A549 (cell line): ENCODE data around the gene PPP2R3C. TPM values are rescaled to one million over a fixed set of nuclear protein-coding genes. Genes with fewer than 3 reads are reported as not detected.

Experiments used
- ATAC-seq, 2 experiments: fragments of 200-7000 bp in 1 of 2; fragments of >200 bp in 1 of 2; cut with Nextera tagmentation in 1 of 2; cut with Tn5 transposase in 1 of 2; 3 replicates each; pipeline versions ENCODE4 v1.8.0 to v1.9.1; 2018 to 2020; ENCODE audit warnings: mild to moderate bottlenecking in 1 of 2, moderate library complexity in 1 of 2
- CTCF ChIA-PET: fragments of 300-600 bp; sonication (Branson Sonifier 250); formaldehyde crosslinking; extraction: SDS; loops from one replicate; lab custom pipeline; 2021; ENCODE audit warnings: antibody characterized with exemption, inconsistent platforms; lab: Yijun Ruan, JAX
- POLR2A ChIA-PET: fragments of 350-600 bp; formaldehyde crosslinking; extraction: SDS; loops from one replicate; lab custom pipeline; 2021; ENCODE audit warnings: antibody characterized with exemption, inconsistent platforms; lab: Yijun Ruan, JAX
- DNase-seq, 2 experiments: peaks; one replicate each; pipeline versions ENCODE4 v3.0.0 to v3.0.0-alpha.2; 2011 to 2016; ENCODE audit warnings: low read depth in 1 of 2, low spot score in 1 of 2
- FAIRE-seq: peaks from 2 replicates; lab custom pipeline; 2011; peaks lifted over from hg19 to GRCh38; lab: Jason Lieb, UNC
- H3K27ac ChIP-seq, 2 experiments: fragments of >200 bp; sonication (Bioruptor Twin); formaldehyde crosslinking; 3 replicates each; pipeline ENCODE4 v1.5.1; 2016 to 2017
- H3K4me1 ChIP-seq: fragments of >200 bp; sonication (Bioruptor Twin); formaldehyde crosslinking; 3 replicates; pipeline ENCODE4 v1.6.1; 2016
- H3K4me2 ChIP-seq: fragments of >200 bp; sonication (Bioruptor Twin); formaldehyde crosslinking; 3 replicates; pipeline ENCODE4 v1.6.1; 2016
- H3K4me3 ChIP-seq: fragments of >200 bp; sonication (Bioruptor Twin); formaldehyde crosslinking; 3 replicates; pipeline ENCODE4 v1.5.1; 2016
- H3K9me3 ChIP-seq: fragments of >200 bp; sonication (Bioruptor Twin); formaldehyde crosslinking; 3 replicates; pipeline ENCODE4 v1.6.1; 2016
- BHLHE40 ChIP-seq: IDR thresholded peaks from 2 replicates; pipeline ENCODE4 v1.6.1; 2012; ENCODE audit warnings: low read depth, low read length, inconsistent platforms
- CEBPB ChIP-seq, 2 experiments: fragments of >200 bp in 1 of 2; sonication (Bioruptor Twin) in 1 of 2; formaldehyde crosslinking in 1 of 2; IDR thresholded peaks; 2 replicates each; pipeline ENCODE4 v1.6.1; 2012 to 2016
- CHD4 ChIP-seq: fragments of 200-600 bp; sonication (generic); IDR thresholded peaks from 2 replicates; pipeline ENCODE4 v1.6.1; 2016; ENCODE audit warnings: antibody characterized with exemption, mild to moderate bottlenecking, borderline replicate concordance
- FOSB ChIP-seq: fragments of 250-450 bp; sonication (Bioruptor Pico); IDR thresholded peaks from 2 replicates; pipeline ENCODE4 v1.5.0; 2020; ENCODE audit warnings: mild to moderate bottlenecking, moderate library complexity
- HDAC2 ChIP-seq: fragments of 200-600 bp; sonication (generic); IDR thresholded peaks from 2 replicates; pipeline ENCODE4 v1.6.1; 2016
- HOXB13 ChIP-seq: fragments of 250-450 bp; sonication (Bioruptor Pico); IDR thresholded peaks from 2 replicates; pipeline ENCODE4 v1.5.0; 2020; ENCODE audit warnings: low read depth, mild to moderate bottlenecking, moderate library complexity
- HOXB5 ChIP-seq: fragments of 250-450 bp; sonication (Bioruptor Pico); IDR thresholded peaks from 2 replicates; pipeline ENCODE4 v1.5.0; 2020; ENCODE audit warnings: mild to moderate bottlenecking, moderate library complexity
- JUN ChIP-seq, 2 experiments: fragments of >200 bp; sonication (Bioruptor Twin); formaldehyde crosslinking; IDR thresholded peaks; 2 replicates in 1 of 2; 3 replicates in 1 of 2; pipeline ENCODE4 v1.6.1; 2016 to 2017
- KDM1A ChIP-seq: fragments of 200-600 bp; sonication (generic); IDR thresholded peaks from 2 replicates; pipeline ENCODE4 v1.6.1; 2016; ENCODE audit warnings: low read depth, mild to moderate bottlenecking
- MYC ChIP-seq: IDR thresholded peaks from 2 replicates; pipeline ENCODE4 v1.6.1; 2012; ENCODE audit warnings: mild to moderate bottlenecking, inconsistent platforms, low read length, improper control_type of control experiment, borderline replicate concordance
- POLR2A ChIP-seq: IDR thresholded peaks from 2 replicates; pipeline ENCODE4 v1.6.1; 2012; ENCODE audit warnings: mild to moderate bottlenecking, low read length
- RARB ChIP-seq: fragments of 250-450 bp; sonication (Bioruptor Pico); IDR thresholded peaks from 2 replicates; pipeline ENCODE4 v1.8.0; 2021; ENCODE audit warnings: mild to moderate bottlenecking, moderate library complexity
- RFX5 ChIP-seq: fragments of 450-650 bp; IDR thresholded peaks from 2 replicates; pipeline ENCODE4 v1.7.1; 2014; ENCODE audit warnings: antibody characterized with exemption, mild to moderate bottlenecking, moderate library complexity
- RNF2 ChIP-seq: fragments of 200-600 bp; sonication (generic); IDR thresholded peaks from 2 replicates; pipeline ENCODE4 v1.6.1; 2016; ENCODE audit warnings: low read depth, mild to moderate bottlenecking, antibody characterized with exemption, moderate library complexity, borderline replicate concordance
- TFCP2L1 ChIP-seq: fragments of 250-450 bp; sonication (Bioruptor Pico); IDR thresholded peaks from 2 replicates; pipeline ENCODE4 v1.5.0; 2021; ENCODE audit warnings: mild to moderate bottlenecking
- WGBS: methylation state at CpG from one replicate; pipeline ENCODE4 v1.1.6; 2017; ENCODE audit errors: missing lambda C conversion rate; 5-methylcytosine and 5-hydroxymethylcytosine counted together
- polyA plus RNA-seq, 4 experiments: library from polyadenylated mRNA; depleted of rRNA in 3 of 4; stranded (reverse); fragments of >200 nt; fragmentation: RNase III in 1 of 4; extraction: RNeasy Plus Mini Kit Qiagen cat#74134 plus additional on column Dnase treatment in 1 of 4; gene quantifications; 2 replicates in 3 of 4; 3 replicates in 1 of 4; pipeline ENCODE4 v1.2.3, GENCODE V29; 2011 to 2017
- TF ChIP-seq, protein P1 (sequence below): fragments of >200 bp; sonication (Bioruptor Twin); formaldehyde crosslinking; IDR thresholded peaks from 3 replicates; pipeline ENCODE4 v1.6.1; 2016
- TF ChIP-seq, protein P2 (sequence below): fragments of >200 bp; sonication (Bioruptor Twin); formaldehyde crosslinking; IDR thresholded peaks from 3 replicates; pipeline ENCODE4 v1.5.1; 2016
- TF ChIP-seq, protein P3 (sequence below): fragments of 250-450 bp; sonication (Bioruptor Pico); IDR thresholded peaks from 2 replicates; pipeline ENCODE4 v1.5.0; 2020; ENCODE audit warnings: low read depth, mild to moderate bottlenecking, moderate library complexity
- TF ChIP-seq, protein P4 (sequence below): IDR thresholded peaks from 2 replicates; pipeline ENCODE4 v1.6.1; 2012

The PPP2R3C gene
- polyA plus RNA-seq, 2 of the 4 experiments (the other 2 are of a cell fraction), result 19.2 to 32.1 TPM

DNA sequence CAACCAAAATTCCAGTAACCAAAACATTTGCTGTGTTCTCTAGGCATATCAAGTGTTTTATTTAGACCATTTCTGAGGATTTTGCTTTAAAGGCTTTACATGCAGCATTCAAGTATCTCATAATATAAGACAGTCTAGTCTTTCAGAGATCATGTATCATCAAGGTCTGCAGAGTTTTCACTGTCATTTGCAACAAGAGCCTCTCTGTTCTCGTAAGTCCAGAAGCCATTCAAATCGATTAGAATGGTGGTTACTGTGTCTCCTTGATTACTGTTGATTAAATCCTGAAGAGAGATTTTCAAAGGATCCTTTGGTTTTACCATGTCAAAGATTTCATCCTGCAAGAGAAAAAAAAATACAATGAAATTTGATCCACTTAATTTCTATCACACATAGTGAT lies 36.3 kb downstream of the PPP2R3C start:
- no peak overlapping the region for H3K4me2 ChIP-seq
- DNase-seq, result no peak
- H3K27ac ChIP-seq, result no peak overlapping the region
- CTCF ChIA-PET, result no interaction called here
- TF ChIP-seq CHD4, result no peak
- TF ChIP-seq RFX5, result no peak
- no peak for TF ChIP-seq CEBPB (IDR thresholded peaks at IDR 0.05)
- TF ChIP-seq HOXB13 (CRISPR knock-in tag), result no peak
- TF ChIP-seq, protein P1, sequence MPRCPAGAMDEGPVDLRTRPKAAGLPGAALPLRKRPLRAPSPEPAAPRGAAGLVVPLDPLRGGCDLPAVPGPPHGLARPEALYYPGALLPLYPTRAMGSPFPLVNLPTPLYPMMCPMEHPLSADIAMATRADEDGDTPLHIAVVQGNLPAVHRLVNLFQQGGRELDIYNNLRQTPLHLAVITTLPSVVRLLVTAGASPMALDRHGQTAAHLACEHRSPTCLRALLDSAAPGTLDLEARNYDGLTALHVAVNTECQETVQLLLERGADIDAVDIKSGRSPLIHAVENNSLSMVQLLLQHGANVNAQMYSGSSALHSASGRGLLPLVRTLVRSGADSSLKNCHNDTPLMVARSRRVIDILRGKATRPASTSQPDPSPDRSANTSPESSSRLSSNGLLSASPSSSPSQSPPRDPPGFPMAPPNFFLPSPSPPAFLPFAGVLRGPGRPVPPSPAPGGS, result no peak
- TF ChIP-seq, protein P2, sequence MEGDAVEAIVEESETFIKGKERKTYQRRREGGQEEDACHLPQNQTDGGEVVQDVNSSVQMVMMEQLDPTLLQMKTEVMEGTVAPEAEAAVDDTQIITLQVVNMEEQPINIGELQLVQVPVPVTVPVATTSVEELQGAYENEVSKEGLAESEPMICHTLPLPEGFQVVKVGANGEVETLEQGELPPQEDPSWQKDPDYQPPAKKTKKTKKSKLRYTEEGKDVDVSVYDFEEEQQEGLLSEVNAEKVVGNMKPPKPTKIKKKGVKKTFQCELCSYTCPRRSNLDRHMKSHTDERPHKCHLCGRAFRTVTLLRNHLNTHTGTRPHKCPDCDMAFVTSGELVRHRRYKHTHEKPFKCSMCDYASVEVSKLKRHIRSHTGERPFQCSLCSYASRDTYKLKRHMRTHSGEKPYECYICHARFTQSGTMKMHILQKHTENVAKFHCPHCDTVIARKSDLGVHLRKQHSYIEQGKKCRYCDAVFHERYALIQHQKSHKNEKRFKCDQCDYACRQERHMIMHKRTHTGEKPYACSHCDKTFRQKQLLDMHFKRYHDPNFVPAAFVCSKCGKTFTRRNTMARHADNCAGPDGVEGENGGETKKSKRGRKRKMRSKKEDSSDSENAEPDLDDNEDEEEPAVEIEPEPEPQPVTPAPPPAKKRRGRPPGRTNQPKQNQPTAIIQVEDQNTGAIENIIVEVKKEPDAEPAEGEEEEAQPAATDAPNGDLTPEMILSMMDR, result no peak
- no peak for TF ChIP-seq RNF2
- TF ChIP-seq TFCP2L1 (CRISPR knock-in tag), result no peak
- TF ChIP-seq, protein P3, sequence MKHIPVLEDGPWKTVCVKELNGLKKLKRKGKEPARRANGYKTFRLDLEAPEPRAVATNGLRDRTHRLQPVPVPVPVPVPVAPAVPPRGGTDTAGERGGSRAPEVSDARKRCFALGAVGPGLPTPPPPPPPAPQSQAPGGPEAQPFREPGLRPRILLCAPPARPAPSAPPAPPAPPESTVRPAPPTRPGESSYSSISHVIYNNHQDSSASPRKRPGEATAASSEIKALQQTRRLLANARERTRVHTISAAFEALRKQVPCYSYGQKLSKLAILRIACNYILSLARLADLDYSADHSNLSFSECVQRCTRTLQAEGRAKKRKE, result no peak
- no peak for TF ChIP-seq POLR2A
- no peak for TF ChIP-seq JUN (IDR thresholded peaks at IDR 0.05)
- TF ChIP-seq, protein P4, sequence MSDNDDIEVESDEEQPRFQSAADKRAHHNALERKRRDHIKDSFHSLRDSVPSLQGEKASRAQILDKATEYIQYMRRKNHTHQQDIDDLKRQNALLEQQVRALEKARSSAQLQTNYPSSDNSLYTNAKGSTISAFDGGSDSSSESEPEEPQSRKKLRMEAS, result no peak
- TF ChIP-seq KDM1A, result no peak
- no peak for TF ChIP-seq FOSB (CRISPR knock-in tag)
- no peak for TF ChIP-seq MYC
- TF ChIP-seq, all 56 proteins: peak for 0
- H3K9me3 ChIP-seq, result no peaks in the 10 kb centered on the region
- POLR2A ChIA-PET, result no interaction called here
- H3K4me1 ChIP-seq, result 0 out of 3 replicates have a peak, but pooled peaks cover 4% of the 10 kb centered on the region
- no peak overlapping the region for H3K4me3 ChIP-seq
- FAIRE-seq (no peak), ATAC-seq (no peak)
- WGBS, result 93% methylated on average over 2 of the region's 2 CpGs

DNA sequence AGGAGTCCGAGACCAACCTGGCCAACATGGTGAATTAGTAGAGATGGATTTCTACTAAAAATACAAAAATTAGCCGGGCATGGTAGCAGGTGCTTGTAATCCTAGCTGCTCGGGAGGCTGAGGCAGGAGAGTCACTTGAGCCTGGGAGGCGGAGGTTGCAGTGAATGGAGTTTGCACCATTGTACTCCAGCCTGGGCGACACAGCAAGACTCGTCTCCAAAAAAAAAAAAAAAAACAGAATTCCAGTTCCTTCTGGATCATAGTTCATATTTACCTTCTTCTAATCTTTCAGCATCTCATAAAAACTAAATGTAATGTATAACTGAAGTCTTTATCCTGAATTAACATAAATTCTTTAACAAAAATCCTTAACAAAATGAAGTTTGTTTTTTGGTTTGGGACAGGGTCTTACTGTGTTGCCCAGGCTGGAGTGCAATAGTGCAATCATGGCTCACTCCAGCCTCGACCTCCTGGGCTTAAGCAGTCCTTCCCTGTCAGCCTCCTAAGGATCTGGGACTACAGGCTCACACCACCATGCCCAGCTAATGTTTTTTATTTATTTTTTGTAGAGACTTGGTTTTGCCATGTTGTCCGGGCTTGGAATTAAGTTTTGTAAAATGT lies 38.1 kb downstream of the PPP2R3C start:
- Histone ChIP-seq H3K27ac (no peak overlapping the region), H3K4me3 (no peak overlapping the region), H3K4me2 (no peak overlapping the region), H3K9me3 (no peaks in the 10 kb centered on the region), H3K4me1 (0 out of 3 replicates have a peak, but pooled peaks cover 4% of the 10 kb centered on the region)
- FAIRE-seq (no peak), ATAC-seq (no peak), DNase-seq (no peak)
- POLR2A ChIA-PET, result no interaction called here
- 91% methylated on average over 8 of the region's 8 CpGs for WGBS
- CTCF ChIA-PET, result interaction anchor here (0.9 kb wide), 1 partner anchor 26 kb away, joined by 4 read pairs; no protein-coding TSS in a partner anchor
- no peak for TF ChIP-seq RARB
- no peak for TF ChIP-seq HDAC2
- no peak for TF ChIP-seq RNF2
- TF ChIP-seq, protein P3, result no peak
- no peak for TF ChIP-seq HOXB5 (CRISPR knock-in tag)
- no peak for TF ChIP-seq BHLHE40
- TF ChIP-seq HOXB13 (CRISPR knock-in tag), result no peak
